GM19372 (cell line): ENCODE results near the gene CDK5RAP1.

Experiments
- ATAC-seq: cut with Tn5 transposase; IDR thresholded peaks from one replicate; pipeline ENCODE4 v1.9.1; 2021; ENCODE audit warnings: mild to moderate bottlenecking, low read depth, moderate library complexity; ENCODE audit not compliant: unreplicated experiment

CDK5RAP1 gene

DNA sequence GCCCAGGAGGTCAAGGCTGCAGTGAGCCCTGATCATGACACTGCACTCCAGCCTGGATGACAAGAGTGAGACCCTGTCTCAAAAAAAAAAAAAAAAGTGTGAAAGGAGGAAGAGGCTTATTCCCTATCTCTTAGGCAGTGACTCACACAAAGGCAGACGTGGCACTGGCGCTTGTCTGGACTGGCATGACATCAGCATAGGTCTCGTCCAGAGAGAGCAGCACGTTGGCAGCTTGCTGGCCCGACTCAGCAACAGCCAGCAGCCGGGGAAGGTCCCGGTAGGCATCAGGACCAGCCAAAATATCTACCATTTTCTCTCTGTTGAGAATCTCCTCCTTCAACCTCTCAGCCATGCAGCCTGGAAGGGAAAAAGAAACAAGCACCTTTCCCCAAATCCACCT is 14.1 kb downstream of the CDK5RAP1 start:
- ATAC-seq = no peak

DNA sequence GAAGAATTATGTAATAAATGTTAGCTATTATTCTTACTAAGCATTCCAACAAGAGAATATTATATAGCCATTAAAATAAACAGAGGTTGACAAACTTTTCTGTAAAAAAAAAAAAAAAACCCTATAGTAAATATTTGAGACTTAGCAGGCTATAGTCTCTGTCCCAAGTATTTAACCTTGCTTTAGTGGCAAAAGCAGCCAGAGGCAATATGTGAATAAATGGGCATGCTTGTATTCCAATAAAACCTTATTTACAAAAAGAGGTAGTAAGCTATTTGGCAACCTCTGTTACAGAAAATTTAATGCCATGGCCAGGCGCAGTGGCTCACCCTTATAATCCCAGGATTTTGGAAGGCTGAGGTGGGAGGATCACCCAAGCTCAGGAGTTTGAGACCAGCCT is 14.6 kb downstream of the CDK5RAP1 start:
- no peak for ATAC-seq

DNA sequence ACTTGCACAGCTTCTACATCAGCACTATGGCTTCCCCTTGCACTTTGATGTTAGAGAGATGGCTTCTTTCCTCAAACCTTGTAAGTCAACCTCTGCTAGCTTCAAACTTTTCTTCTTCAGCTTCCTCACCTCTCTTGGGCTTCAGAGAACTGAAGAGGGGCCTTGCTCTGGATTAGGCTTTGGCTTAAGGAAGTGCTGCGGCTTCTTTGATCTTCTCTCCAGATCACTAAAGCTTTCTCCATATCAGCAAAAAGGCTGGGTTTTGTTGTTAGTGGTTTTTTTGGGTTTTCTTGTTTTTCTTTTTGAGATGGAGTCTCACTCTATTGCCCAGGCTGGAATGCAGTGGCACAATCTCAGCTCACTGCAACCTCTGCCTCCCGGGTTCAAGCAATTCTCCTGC is 24.0 kb downstream of the CDK5RAP1 start:
- ATAC-seq = no peak

DNA sequence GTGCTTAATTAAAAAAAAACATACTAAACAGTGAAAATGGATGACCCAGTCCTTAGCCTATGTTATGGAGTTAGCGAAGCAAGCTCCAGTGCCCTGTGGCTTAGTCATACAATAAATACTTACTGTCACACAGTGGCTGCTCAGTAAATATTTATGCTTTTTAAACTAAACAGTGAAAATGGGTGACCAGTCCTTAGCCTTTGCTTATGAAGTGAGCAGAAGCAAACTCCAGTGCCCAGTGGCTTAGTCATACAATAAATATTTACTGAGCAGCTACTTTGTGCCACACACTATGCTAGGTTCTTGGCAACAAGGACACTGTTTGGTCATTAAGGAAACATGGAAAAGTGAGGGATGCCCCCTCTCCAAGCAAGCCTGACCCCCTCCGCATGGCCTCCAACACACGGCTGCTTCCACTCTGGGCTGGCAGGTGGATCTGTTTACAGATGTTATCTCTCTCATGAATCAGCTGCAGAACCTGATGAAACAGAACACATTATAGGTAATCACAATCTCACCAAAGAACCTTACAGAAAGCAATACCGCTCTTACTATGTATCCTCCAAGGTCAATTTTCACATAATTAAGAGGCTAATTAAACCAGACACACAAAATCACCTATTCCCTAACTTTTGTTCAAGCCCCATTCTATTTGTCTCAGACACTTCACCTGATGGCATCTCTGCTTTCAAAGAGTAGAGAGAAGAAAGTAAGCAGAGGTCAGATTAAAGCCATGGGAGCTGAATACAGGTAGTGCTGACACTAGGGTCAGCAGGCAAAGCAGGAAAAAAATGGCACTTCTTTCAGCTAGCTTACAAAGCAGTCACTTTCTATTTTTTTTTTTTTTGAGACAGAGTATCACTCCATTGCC is 27.3 kb downstream of the CDK5RAP1 start:
- no peak for ATAC-seq

DNA sequence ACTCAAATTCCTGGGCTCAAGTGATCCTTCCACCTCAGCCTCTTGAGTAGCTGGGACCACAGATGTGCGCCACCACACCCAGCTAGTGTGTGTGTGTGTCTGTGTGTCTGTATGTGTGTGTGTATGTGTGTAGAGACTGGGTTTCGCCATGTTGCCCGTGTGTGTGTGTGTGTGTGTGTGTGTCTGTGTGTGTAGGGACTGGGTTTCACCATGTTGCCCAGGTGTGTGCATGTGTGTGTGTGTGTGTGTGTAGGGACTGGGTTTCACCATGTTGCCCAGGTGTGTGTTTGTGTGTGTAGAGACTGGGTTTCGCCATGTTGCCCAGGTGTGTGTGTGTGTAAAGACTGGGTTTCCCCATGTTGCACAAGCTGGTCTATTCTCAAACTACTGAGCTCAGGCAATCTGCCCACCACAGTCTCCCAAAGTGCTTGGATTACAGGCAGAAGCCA is 28.3 kb downstream of the CDK5RAP1 start:
- ATAC-seq = no peak

DNA sequence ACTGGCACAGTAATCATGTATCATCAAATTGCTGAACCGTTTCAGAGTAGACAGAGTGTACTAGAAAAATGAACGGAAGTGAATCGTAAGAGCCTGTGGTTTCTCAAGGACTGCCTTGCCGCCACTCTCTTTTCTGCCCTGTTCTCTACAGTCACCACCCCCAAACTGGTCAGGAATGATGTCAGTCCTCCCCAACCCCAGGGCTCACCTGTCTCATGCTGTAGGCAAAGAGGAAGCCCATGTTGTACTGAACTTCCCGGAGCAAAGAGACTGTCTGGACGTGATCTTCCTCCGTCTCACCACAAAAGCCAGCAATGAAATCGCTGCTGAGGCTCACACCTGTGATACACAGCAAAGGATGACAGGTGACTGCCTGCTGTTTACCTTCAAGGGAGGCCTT is 31.0 kb downstream of the CDK5RAP1 start:
- ATAC-seq = no peak

DNA sequence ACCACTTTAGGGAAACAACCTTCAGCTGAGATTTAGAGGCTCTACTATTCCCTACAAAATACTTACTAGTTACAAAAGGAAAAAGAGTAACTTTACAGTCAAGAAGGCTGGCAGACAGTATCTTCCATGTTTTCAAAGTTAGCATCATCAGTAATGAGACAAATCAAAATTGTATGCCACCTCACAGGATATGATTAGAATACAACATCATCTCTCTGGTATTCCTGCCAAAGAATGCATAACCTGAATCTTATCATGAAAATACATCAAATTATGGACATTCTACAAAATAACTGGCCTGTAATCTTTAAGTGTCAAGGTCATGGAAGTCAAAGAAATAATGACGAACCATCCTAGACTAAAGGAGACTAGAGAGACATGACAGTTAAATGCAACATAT is 38.4 kb downstream of the CDK5RAP1 start:
- ATAC-seq = no peak

DNA sequence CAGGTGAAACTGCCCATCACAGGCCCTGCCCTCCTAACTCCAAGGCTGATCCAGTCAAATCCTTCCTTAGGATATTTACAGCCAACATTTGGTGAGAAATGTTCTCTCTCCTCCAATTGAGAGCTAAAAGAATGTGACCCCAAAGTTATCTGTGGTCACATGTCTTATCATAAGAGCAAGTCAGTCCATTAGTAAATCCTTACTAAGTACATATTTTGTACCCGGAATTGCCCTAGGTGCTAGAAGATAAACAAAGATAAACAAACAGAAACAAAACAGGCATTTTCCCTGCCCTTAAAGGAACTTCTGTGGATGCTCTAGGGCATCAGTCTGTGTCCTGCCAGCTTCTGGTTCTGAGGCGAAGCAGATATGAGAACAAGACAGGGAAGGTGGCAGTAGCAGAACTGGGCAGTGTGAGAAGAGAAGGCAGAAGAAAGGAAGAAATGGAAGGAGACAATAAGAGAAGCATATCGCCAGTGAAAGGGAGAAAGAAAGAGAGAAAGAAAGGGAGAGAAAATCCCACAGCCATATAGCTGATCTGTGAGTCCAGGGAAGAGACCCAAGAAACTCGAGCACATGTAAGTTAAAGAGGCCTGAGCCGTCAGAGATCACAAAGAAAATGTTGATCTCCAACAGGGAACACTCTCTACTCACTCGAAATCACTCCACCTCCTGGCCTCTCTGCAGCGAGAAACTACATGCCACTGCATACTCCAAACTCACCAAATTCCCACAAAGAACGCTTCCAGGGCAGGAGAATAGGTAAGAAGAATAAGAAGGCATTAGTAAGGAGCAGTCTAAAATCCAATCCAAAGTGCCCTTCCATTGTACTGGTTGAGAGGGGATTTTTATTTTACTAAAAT is 41.7 kb downstream of the CDK5RAP1 start:
- ATAC-seq = no peak

DNA sequence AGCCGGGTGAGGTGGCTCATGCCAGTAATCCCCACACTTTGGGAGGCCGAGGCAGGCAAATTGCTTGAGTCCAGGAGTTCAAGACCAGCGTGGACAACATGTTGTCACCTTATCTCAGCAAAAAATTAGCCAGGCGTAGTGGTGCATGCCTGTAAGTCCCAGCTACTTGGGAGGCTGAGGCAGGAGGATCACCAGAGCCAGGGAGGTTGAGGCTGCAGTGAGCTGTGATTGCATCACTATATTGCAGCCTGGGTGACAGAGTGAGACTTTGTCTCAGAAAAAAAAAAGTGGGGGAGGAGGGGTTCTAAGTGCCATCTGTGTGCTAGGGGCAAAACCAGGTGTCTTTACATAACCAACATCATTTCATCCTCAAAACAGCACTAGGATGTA is 48.3 kb downstream of the CDK5RAP1 start:
- ATAC-seq = no peak

DNA sequence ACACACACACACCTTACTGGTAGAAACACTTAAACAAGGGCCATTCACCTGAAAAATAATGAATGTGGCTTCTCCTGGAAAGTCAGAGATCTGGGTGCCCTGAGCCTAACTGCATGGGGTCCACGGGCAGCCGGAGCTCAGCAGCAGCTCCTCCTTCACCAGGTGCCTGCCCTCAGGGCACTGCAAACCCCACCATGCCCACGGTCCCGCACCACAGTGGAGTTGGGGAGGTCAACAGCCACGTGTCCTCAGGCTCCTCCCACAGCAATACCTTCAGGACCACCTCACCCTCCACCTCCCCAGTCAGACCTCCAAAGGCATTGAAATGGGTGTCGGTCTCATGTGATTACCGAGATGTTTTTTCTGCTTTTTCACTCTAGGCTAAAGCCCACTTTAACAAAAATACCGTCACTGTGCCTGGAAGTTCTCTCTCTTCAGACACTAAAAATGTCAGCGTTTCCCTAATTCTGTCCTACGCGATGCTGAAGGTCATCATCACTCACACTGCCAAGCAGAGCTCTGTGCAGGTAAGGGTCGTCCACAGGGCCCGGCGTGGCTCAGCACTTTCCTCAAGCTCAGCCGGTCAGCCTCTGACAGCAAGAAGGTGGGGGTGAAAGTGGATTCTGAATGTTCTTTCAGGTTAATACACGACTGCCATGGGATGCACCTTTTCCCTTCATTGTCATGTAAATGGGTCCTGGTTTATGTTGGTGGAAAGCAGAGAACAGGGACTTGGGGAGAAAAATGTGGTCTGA is 48.9 kb downstream of the CDK5RAP1 start:
- no peak for ATAC-seq

DNA sequence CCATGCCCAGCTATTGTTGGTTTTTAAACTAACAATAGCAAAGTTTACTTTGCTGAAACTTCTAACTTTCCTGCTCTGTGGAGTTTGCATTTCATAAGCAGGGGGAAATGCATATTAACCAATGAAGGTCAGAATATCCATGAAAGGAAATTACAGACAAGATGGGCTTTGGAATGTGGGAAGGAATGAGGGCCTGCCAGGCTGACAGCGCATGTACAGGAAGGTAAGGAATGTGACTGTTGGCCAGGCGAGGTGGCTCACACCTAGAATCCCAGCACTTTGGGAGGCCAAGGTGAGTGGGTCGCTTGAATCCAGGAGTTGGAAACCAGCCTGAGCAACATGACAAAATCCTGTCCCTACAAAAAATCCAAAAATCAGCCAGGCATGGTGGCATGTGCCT is 49.6 kb downstream of the CDK5RAP1 start:
- ATAC-seq = no peak

DNA sequence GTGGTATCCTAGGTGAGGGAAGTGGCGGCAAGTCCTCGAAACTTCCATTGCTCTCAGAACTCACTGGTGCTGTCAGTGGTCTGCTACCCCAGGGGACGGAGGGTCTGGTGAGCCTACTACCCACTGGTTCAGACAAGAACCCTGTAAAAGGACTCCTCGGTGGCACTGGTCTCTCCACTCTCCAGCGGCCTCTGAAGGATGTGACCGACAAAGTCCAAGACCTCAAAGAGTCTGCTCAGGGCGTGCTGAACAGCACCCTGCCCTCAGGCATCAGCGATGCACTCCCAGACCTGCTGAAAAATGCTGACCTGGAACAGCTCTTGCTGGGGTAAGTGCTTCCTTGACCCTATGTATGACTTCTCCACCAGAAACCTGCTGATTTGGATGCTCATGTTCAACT is 51.8 kb downstream of the CDK5RAP1 start:
- ATAC-seq = no peak

DNA sequence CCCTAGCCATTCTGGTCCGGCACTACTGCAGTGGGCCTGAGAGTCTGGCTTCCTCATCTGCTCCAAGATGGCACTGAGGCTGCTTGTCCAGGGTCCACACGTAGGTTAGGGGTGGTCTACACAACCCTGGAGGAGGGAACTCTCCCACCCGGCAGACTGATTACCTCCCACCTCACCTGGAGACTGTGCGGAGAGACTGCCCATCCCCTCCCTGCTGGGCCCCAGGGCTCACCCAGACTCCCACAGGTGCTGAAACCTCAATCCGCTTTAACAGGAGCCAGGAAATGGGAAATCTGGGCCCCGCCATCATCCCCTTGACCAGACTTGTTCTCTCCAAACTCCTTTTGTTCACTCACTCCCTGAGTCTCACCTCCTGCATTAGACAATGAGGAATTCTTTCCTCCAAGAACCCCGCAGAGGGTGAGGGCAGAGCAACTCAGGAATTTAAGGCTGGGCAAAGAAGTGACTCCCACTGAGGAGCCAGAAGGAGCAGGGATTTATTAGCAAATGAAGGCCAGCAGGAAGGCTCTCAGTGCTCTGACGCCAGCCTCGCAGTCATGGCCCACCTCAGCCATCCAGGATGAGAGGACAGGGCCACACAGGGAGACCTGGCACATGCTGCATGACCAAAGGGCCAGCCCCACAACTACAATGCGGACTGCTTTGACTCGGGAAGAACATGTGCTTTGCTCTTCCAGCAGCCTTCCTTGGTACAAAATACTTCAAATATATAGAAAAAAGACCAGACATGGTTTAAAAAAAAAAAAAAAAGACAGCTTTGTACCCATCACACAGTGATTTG is 53.0 kb downstream of the CDK5RAP1 start:
- no peak for ATAC-seq

DNA sequence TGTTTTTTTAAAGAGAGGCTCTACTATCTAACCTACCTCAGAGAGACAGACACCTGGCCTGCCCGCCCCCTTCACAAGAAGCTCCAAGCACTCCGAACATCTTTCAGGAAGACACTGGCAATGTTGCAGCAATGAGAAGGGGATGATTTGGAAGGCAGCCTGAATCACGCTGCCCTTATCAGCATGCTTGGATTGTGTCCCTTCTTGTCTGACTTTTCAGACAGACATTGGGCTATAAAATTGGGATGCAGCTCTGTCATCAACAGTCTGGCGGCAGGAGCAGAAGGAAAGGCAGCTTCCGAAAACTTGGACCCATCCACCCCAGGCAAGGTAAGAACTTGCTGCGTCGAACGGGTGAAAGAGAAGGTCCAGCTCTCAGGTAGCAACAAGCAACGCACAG is 56.0 kb downstream of the CDK5RAP1 start:
- ATAC-seq = no peak

DNA sequence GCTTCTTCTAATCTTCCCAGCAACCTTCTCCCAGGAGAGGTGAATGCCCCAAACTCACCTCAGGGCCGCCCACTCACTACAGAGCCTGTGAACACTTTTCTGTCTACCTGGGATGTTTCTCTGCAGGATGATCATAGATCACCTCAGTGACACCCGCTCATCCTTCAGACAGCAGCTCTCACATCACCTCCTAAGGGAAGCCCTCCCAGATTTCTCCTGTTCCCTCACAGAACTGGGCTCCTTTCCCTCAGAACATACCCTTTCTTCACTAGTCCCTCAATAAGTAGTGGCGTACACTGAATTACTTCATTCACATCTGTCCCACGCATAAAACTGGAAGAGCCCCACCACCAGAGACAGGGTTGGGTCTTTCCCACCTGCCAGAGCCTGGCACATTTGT is 57.8 kb downstream of the CDK5RAP1 start:
- ATAC-seq = no peak

DNA sequence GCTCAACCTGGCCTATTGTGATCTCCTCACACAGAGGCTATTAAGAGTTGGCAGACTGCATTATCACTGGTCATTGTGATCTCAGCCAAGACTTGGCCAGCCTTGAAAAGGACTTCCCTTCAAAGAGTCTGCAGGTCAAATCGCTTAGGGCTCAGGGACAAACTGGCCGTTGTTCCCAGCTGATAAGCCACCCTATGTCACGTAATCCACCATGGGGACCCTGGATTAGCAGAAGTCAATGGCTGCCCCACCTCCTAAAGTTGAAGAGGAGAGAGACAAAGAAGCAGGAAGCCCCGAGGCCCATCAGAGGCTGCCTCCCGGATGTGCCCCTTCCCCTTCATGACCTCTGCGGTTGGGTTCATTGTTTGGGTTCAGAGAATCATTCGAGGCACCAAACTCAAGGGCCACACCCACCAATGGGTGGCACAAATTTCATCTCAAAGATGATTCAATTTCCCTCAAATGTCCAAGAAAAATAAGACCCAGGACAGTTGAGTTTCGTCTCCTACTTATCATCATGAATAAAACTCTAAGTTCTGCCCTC is 61.7 kb downstream of the CDK5RAP1 start:
- no peak for ATAC-seq

DNA sequence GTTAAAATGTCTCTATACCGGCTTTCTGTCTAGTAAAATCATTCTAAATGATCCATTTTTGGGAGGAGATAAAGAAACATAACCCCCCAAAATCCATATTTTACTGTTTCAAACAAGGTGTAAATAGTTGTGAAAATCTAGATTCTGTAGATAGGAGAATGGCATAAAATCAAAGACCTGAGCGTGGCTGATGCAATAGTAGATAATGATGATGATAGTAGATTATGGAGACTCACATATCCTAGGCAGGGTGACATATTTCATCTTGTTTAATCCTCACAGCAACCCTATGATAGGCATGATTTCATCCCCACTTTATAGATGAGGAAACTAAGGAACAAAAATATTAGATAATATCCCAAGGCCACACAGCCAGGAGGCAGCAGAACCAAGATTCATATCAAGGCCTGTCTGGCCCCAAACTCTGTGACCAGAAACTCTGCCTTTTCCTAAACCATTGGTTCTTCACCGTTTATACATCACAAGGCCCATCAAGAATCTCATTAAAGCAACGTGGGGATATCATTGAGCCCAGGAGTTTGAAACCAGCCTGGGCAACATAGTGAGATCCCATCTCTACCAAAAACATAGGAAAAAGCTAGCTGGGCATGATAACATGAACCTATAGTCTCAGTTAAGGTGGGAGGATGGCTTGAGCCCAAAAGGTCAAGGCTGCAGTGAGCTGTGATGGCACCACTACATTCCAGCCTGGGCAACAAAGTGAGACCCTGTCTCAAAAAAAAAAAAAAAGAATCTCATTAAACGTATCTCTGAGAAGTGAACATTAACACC is 62.7 kb downstream of the CDK5RAP1 start:
- no peak for ATAC-seq

DNA sequence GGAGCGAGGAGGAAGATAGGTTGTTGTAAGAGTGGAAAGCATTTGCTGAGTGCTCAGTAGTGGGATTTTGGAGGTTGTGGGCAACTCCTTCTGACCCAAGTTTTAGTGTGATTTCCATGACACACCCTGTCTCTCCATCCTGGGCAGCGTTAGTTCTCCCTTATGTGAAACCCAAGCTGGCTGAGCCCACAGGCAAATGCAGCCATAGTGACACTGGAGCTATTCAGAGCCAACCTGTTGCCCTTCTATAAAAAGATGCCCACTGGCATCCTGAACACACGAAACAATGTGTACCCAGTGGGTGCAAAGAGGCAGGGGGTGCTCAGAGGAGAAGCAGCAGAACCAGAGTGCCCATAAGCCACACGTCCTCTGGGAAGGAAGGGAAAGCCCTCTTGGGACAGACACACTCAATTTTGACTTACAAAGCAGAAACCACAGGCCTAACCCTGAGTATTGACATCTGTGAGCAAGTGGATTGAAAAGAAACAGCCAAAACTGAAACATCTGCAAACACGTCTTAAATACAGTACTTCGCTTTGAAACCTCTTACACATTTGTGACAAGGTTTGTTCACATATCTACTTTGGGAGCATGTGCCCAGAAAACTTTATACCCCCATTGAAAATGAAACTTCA is 63.7 kb downstream of the CDK5RAP1 start:
- ATAC-seq = no peak

DNA sequence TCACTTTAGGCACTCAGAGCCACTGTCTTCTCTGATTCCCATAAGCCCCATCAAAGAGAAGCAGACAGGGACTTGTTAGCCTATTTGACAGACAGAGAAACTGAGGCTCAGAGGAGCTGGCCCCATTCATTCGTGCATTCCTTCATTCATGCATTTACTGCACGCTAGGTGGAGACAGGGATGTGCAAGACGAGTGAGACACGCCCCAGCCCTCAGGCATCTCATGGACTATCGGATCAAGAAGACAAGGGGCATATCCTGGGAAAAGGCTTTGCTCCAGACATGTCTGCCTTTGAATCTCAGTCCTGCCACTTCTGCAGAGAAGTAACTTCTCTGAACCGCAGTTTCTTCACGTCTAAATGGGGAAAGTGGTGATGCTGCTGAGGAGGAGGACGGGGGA is 64.2 kb downstream of the CDK5RAP1 start:
- ATAC-seq = no peak
